Upper lobe of left lung (tissue), 4 donors: ENCODE measurements around the gene GPC1.

Experiments
- POLR2A ChIP-seq, 4 donors: fragments of 450-650 bp; IDR thresholded peaks; one replicate each; pipeline ENCODE4 v1.5.1; 2016 to 2017; ENCODE audit warnings: antibody characterized with exemption in 4 of 4, mild to moderate bottlenecking in 2 of 4
- TF ChIP-seq, protein P1 (sequence below), 6 experiments: fragments of 450-650 bp in 4 of 6; fragments of 200-600 bp in 2 of 6; sonication (generic) in 2 of 6; IDR thresholded peaks; one replicate each; pipeline ENCODE4 v1.5.1; 2016 to 2019; ENCODE audit warnings: antibody characterized with exemption in 6 of 6

DNA sequence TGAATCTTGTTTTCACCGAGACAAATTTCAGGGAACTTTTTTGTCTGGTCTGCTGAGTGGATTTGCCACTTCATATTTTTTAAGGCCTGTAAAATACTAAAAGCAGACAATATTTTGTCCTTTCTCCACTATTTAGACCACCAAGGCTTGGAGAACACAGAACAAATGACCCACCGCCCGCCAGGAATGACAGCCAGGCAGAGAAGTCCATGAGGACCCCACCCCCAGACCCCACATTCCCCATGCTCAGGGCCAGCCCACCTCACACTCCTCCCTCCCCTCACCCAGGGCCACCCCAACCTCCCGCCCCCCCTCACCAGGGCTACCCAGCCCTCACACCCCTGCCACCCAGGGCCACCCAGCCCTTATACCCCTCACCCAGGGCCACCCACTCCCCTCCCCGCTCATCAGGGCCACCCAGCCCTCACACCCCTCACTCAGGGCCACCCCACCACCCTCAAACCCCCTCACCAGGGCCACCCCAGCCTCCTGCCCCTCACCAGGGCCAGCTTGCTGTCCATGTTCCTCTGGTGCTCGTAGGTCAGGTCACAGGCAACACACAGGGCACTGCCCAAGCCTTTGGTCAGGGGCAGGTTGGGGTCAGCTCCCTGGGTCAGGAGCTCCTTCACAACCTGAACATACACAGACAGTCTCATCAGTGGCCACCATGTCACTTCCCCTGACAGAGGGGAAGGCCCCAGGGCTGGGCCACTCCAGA is 71.8 kb downstream of the GPC1 start:
- TF ChIP-seq, protein P1, sequence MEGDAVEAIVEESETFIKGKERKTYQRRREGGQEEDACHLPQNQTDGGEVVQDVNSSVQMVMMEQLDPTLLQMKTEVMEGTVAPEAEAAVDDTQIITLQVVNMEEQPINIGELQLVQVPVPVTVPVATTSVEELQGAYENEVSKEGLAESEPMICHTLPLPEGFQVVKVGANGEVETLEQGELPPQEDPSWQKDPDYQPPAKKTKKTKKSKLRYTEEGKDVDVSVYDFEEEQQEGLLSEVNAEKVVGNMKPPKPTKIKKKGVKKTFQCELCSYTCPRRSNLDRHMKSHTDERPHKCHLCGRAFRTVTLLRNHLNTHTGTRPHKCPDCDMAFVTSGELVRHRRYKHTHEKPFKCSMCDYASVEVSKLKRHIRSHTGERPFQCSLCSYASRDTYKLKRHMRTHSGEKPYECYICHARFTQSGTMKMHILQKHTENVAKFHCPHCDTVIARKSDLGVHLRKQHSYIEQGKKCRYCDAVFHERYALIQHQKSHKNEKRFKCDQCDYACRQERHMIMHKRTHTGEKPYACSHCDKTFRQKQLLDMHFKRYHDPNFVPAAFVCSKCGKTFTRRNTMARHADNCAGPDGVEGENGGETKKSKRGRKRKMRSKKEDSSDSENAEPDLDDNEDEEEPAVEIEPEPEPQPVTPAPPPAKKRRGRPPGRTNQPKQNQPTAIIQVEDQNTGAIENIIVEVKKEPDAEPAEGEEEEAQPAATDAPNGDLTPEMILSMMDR (IDR thresholded peaks at IDR 0.05), result no peak
- no peak for TF ChIP-seq POLR2A (IDR thresholded peaks at IDR 0.05)
